Sigmoid colon (tissue), 4 donors: ENCODE measurements around the gene SERPINB6.

Experiments used
- CTCF ChIP-seq, 4 experiments: fragments of 450-650 bp in 3 of 4; fragments of 200-600 bp in 1 of 4; IDR thresholded peaks; one replicate each; pipeline ENCODE4 v1.5.1; 2016 to 2019; ENCODE audit warnings: antibody characterized with exemption in 4 of 4, mild to moderate bottlenecking in 3 of 4, moderate library complexity in 2 of 4
- EP300 ChIP-seq, 4 donors: sonication (generic); formaldehyde crosslinking; IDR thresholded peaks; one replicate each; pipeline ENCODE4 v1.6.1; 2017; ENCODE audit warnings: antibody characterized with exemption in 4 of 4
- POLR2AphosphoS5 ChIP-seq, 4 donors: sonication (generic); formaldehyde crosslinking; IDR thresholded peaks; one replicate each; pipeline ENCODE4 v1.6.1; 2017; ENCODE audit warnings: antibody characterized with exemption in 4 of 4

GRCh38 chr6:3016473-3017280 lies 45.3 kb upstream of the SERPINB6 start:
- no peak for TF ChIP-seq CTCF (IDR thresholded peaks at IDR 0.05)
- no peak for TF ChIP-seq POLR2AphosphoS5 (IDR thresholded peaks at IDR 0.05)
- no peak for TF ChIP-seq EP300 (IDR thresholded peaks at IDR 0.05)
